ENCODE results near the gene APOBEC2. TPM values are rescaled to one million over a fixed set of nuclear protein-coding genes. Genes with fewer than 3 reads are reported as not detected.

The APOBEC2 gene
- total RNA-seq, 1 experiment from 2014 or later, result not detected

DNA sequence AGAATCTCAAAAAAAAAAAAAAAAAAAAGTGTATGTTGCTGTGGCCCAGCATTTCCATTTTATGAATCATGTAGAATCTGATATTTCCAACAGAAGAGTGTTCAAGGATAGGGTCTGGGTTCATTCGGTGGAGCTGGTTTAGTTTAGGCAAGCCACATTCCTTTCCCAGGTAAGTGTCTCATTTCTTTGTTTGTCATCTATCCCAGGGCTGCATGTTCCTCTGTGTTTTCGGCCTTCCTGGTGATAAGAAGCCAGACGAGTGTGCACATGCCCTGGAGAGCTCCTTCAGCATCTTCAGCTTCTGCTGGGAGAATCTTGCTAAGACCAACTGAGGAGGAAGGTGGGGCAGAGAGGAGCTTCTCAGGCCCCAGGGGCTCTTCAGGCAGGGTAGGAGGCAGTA lies 58.0 kb downstream of the APOBEC2 start:
- RAD21 ChIA-PET (ENCODE audit: low non-redundant PET in 1 of 2, low total read pairs in 2 of 2, uncharacterized antibody in 2 of 2, unreplicated experiment in 2 of 2), result no interaction called here

More for the DNA sequence above, 58.0 kb downstream of the APOBEC2 start:
- Histone ChIP-seq H3K36me3 (ENCODE audit: control insufficient read depth in 1 of 2, insufficient read depth in 2 of 2, low read length in 2 of 2) (no peaks in the 10 kb centered on the region), H3K27me3 (ENCODE audit: insufficient read depth, low read length) (no peaks in the 10 kb centered on the region), H3K9me3 (ENCODE audit: control insufficient read depth in 1 of 2, insufficient read depth in 1 of 2, low read depth in 1 of 2, low read length in 2 of 2) (no peaks in the 10 kb centered on the region), H3K4me3 (replicated peaks in 1 of 2; ENCODE audit: low read depth in 1 of 2, low read length in 2 of 2) (no peak overlapping the region), H3K4me1 (ENCODE audit: control insufficient read depth in 1 of 2, insufficient read depth in 2 of 2, low read length in 2 of 2) (no peaks in the 10 kb centered on the region), H3K79me2 (ENCODE audit: insufficient read depth, low read length) (no peaks in the 10 kb centered on the region), H3K9ac (ENCODE audit: low read length) (no peak overlapping the region), H2AFZ (ENCODE audit: low read depth, low read length, poor library complexity, severe bottlenecking) (no peak overlapping the region), H3K9me2 (ENCODE audit: insufficient read depth) (no peaks in the 10 kb centered on the region), H4K20me1 (ENCODE audit: insufficient read depth) (no peaks in the 10 kb centered on the region), H3K27ac (ENCODE audit: low read depth, low read length) (no peak overlapping the region), H3K4me2 (ENCODE audit: low read length) (no peak overlapping the region)
- intact Hi-C loops (cut with micrococcal nuclease), result no loop called here
- ChIA-PET POLR2A (no interaction called here), CTCF (interaction anchor here (1.0 kb wide), 1 partner anchor 71 kb away, joined by 3 read pairs; no protein-coding TSS in a partner anchor)
- DNase-seq (ENCODE audit: low read depth, low spot score), result no peak
- no peak for ATAC-seq
- BruUV-seq (replicated peaks), result no TSS peak
- TF ChIP-seq JUND (IDR thresholded peaks at IDR 0.05) (no peak), FOSL1 (IDR thresholded peaks at IDR 0.05; ENCODE audit: low read depth) (no peak), SIN3A (IDR thresholded peaks at IDR 0.05; ENCODE audit: low read depth) (no peak), YY1 (IDR thresholded peaks at IDR 0.05; ENCODE audit: extremely low read depth, insufficient replicate concordance, low read depth, low read length) (no peak), EZH2phosphoT487 (IDR thresholded peaks at IDR 0.05; ENCODE audit: borderline replicate concordance) (no peak), SRF (IDR thresholded peaks at IDR 0.05; ENCODE audit: low read depth) (no peak), TCF7L2 (IDR thresholded peaks at IDR 0.05; ENCODE audit: borderline replicate concordance, extremely low read depth, insufficient read depth, insufficient read length) (no peak), ZNF274 (IDR thresholded peaks at IDR 0.05; ENCODE audit: low read depth, low read length) (no peak), ZFX (IDR thresholded peaks at IDR 0.05) (no peak), ELF1 (IDR thresholded peaks at IDR 0.05; ENCODE audit: borderline replicate concordance, low read depth) (no peak), SP1 (IDR thresholded peaks at IDR 0.05; ENCODE audit: low read depth) (no peak), EGR1 (IDR thresholded peaks at IDR 0.05; ENCODE audit: low read depth) (no peak)
- TF ChIP-seq, protein P1, sequence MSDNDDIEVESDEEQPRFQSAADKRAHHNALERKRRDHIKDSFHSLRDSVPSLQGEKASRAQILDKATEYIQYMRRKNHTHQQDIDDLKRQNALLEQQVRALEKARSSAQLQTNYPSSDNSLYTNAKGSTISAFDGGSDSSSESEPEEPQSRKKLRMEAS (IDR thresholded peaks at IDR 0.05), result no peak
- TF ChIP-seq, protein P2, sequence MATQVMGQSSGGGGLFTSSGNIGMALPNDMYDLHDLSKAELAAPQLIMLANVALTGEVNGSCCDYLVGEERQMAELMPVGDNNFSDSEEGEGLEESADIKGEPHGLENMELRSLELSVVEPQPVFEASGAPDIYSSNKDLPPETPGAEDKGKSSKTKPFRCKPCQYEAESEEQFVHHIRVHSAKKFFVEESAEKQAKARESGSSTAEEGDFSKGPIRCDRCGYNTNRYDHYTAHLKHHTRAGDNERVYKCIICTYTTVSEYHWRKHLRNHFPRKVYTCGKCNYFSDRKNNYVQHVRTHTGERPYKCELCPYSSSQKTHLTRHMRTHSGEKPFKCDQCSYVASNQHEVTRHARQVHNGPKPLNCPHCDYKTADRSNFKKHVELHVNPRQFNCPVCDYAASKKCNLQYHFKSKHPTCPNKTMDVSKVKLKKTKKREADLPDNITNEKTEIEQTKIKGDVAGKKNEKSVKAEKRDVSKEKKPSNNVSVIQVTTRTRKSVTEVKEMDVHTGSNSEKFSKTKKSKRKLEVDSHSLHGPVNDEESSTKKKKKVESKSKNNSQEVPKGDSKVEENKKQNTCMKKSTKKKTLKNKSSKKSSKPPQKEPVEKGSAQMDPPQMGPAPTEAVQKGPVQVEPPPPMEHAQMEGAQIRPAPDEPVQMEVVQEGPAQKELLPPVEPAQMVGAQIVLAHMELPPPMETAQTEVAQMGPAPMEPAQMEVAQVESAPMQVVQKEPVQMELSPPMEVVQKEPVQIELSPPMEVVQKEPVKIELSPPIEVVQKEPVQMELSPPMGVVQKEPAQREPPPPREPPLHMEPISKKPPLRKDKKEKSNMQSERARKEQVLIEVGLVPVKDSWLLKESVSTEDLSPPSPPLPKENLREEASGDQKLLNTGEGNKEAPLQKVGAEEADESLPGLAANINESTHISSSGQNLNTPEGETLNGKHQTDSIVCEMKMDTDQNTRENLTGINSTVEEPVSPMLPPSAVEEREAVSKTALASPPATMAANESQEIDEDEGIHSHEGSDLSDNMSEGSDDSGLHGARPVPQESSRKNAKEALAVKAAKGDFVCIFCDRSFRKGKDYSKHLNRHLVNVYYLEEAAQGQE (IDR thresholded peaks at IDR 0.05; ENCODE audit: low read depth), result no peak
- TF ChIP-seq, protein P3, sequence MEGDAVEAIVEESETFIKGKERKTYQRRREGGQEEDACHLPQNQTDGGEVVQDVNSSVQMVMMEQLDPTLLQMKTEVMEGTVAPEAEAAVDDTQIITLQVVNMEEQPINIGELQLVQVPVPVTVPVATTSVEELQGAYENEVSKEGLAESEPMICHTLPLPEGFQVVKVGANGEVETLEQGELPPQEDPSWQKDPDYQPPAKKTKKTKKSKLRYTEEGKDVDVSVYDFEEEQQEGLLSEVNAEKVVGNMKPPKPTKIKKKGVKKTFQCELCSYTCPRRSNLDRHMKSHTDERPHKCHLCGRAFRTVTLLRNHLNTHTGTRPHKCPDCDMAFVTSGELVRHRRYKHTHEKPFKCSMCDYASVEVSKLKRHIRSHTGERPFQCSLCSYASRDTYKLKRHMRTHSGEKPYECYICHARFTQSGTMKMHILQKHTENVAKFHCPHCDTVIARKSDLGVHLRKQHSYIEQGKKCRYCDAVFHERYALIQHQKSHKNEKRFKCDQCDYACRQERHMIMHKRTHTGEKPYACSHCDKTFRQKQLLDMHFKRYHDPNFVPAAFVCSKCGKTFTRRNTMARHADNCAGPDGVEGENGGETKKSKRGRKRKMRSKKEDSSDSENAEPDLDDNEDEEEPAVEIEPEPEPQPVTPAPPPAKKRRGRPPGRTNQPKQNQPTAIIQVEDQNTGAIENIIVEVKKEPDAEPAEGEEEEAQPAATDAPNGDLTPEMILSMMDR (IDR thresholded peaks at IDR 0.05 in 2 of 3, conservative IDR thresholded peaks at IDR 0.05 in 1 of 3; ENCODE audit: borderline replicate concordance in 1 of 3, insufficient read depth in 1 of 3, low read depth in 2 of 3, low read length in 2 of 3), result no peak
- TF ChIP-seq, protein P4, sequence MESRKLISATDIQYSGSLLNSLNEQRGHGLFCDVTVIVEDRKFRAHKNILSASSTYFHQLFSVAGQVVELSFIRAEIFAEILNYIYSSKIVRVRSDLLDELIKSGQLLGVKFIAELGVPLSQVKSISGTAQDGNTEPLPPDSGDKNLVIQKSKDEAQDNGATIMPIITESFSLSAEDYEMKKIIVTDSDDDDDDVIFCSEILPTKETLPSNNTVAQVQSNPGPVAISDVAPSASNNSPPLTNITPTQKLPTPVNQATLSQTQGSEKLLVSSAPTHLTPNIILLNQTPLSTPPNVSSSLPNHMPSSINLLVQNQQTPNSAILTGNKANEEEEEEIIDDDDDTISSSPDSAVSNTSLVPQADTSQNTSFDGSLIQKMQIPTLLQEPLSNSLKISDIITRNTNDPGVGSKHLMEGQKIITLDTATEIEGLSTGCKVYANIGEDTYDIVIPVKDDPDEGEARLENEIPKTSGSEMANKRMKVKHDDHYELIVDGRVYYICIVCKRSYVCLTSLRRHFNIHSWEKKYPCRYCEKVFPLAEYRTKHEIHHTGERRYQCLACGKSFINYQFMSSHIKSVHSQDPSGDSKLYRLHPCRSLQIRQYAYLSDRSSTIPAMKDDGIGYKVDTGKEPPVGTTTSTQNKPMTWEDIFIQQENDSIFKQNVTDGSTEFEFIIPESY (IDR thresholded peaks at IDR 0.05; ENCODE audit: extremely low read depth, insufficient replicate concordance, low read length), result no peak
